Measurements from ENCODE around the gene MPRIP.

Gene MPRIP

GRCh38 chr17:17201907-17202306 is 159.7 kb downstream of the MPRIP start:
- no peak for TF ChIP-seq SIN3A (IDR thresholded peaks at IDR 0.05; ENCODE audit: borderline replicate concordance, insufficient read depth, low read length)
- no peak for TF ChIP-seq POLR2AphosphoS5 (IDR thresholded peaks at IDR 0.05; ENCODE audit: low read depth, low read length)
- no peak for TF ChIP-seq FOXP2 (optimal IDR thresholded peaks at IDR 0.05; ENCODE audit: borderline replicate concordance, extremely low read depth, extremely low read length, insufficient read depth)
- TF ChIP-seq TAF1 (IDR thresholded peaks at IDR 0.05; ENCODE audit: borderline replicate concordance, insufficient read depth, low read length): no peak
- TF ChIP-seq REST (IDR thresholded peaks at IDR 0.05; ENCODE audit: insufficient read depth in 1 of 2, low read depth in 2 of 2, low read length in 2 of 2): no peak

GRCh38 chr17:17203173-17203730 is 161.0 kb downstream of the MPRIP start:
- TF ChIP-seq FOXP2 (optimal IDR thresholded peaks at IDR 0.05; ENCODE audit: borderline replicate concordance, extremely low read depth, extremely low read length, insufficient read depth) (no peak), POLR2AphosphoS5 (IDR thresholded peaks at IDR 0.05; ENCODE audit: low read depth, low read length) (no peak), TAF1 (IDR thresholded peaks at IDR 0.05; ENCODE audit: borderline replicate concordance, insufficient read depth, low read length) (no peak), SIN3A (IDR thresholded peaks at IDR 0.05; ENCODE audit: borderline replicate concordance, insufficient read depth, low read length) (no peak), REST (IDR thresholded peaks at IDR 0.05; ENCODE audit: insufficient read depth in 1 of 2, low read depth in 2 of 2, low read length in 2 of 2) (no peak)

- TF ChIP-seq TAF1 (IDR thresholded peaks at IDR 0.05; ENCODE audit: borderline replicate concordance, insufficient read depth, low read length): no peak
- TF ChIP-seq POLR2AphosphoS5 (IDR thresholded peaks at IDR 0.05; ENCODE audit: low read depth, low read length): no peak
- no peak for TF ChIP-seq FOXP2 (optimal IDR thresholded peaks at IDR 0.05; ENCODE audit: borderline replicate concordance, extremely low read depth, extremely low read length, insufficient read depth)
- TF ChIP-seq REST (IDR thresholded peaks at IDR 0.05; ENCODE audit: insufficient read depth in 1 of 2, low read depth in 2 of 2, low read length in 2 of 2): no peak
- TF ChIP-seq SIN3A (IDR thresholded peaks at IDR 0.05; ENCODE audit: borderline replicate concordance, insufficient read depth, low read length): no peak
Observed at GRCh38 chr17:17204041-17204591, 161.9 kb downstream of the MPRIP start.

- no peak for TF ChIP-seq SIN3A (IDR thresholded peaks at IDR 0.05; ENCODE audit: borderline replicate concordance, insufficient read depth, low read length)
- TF ChIP-seq POLR2AphosphoS5 (IDR thresholded peaks at IDR 0.05; ENCODE audit: low read depth, low read length): no peak
- TF ChIP-seq TAF1 (IDR thresholded peaks at IDR 0.05; ENCODE audit: borderline replicate concordance, insufficient read depth, low read length): no peak
- no peak for TF ChIP-seq FOXP2 (optimal IDR thresholded peaks at IDR 0.05; ENCODE audit: borderline replicate concordance, extremely low read depth, extremely low read length, insufficient read depth)
- TF ChIP-seq REST (IDR thresholded peaks at IDR 0.05; ENCODE audit: insufficient read depth in 1 of 2, low read depth in 2 of 2, low read length in 2 of 2): no peak
Observed at GRCh38 chr17:17204635-17205231, 162.5 kb downstream of the MPRIP start.
